ENCODE measurements around the gene ACTR2. TPM values are rescaled to one million over a fixed set of nuclear protein-coding genes. Genes with fewer than 3 reads are reported as not detected.
A peak's percentile ranks its signal among the peaks of the same experiment; 100 is the strongest.

The ACTR2 gene
- total and polyA plus RNA-seq, 2 experiments from 2014 or later = 75.6 to 89.4 TPM

DNA sequence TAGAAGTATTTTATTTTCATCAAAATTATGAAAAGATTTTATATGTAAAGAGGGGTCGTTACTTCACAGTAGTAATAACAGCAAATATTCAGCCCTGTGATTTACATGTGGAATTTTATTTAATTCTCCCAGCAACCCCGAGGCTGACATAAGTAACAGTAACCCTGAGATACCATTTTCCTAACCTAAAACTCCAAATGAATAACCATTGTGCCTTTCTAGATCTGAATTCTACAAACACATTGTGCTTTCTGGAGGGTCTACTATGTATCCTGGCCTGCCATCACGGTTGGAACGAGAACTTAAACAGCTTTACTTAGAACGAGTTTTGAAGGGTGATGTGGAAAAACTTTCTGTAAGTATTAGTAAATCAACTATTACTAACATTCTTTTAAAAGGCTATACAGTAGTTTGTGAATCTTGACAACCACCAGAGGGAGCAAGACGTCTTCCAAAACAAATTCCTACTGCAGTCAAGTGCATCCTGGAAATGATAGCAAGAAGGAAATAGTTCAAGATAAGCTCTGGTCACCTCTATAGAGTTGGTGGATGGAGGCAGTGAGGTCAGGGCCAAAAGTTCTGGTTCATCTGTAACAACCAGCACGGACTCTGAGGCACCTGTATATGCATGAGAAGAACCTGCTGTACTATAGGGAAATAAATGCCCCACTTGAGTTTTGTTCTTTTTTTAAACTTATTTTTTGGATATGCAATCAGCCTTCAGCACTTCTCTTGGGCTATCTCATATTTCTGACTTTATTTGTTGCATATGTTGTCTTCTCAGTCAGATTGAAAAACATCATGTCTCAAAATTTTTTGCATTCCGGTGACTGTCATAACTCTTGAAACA, 37.4 kb downstream of the ACTR2 start:
- H3K36me3 ChIP-seq (replicated peaks; ENCODE audit: insufficient read depth, low read depth) = no peaks in the 10 kb centered on the region

GRCh38 chr2:65265671-65266045, 38.0 kb downstream of the ACTR2 start:
- no peaks in the 10 kb centered on the region for H3K9me2 ChIP-seq (replicated peaks; ENCODE audit: insufficient read depth)
- no peaks in the 10 kb centered on the region for H3K9me3 ChIP-seq (ENCODE audit: low read depth)
- peaks cover 5% of the 10 kb centered on the region for H4K20me1 ChIP-seq (ENCODE audit: insufficient read depth, poor library complexity, severe bottlenecking)
- no peak overlapping the region for H3K4me2 ChIP-seq
- TF ChIP-seq EZH2 (IDR thresholded peaks at IDR 0.05; ENCODE audit: borderline replicate concordance) (no peak), EZH2phosphoT487 (IDR thresholded peaks at IDR 0.05; ENCODE audit: low read depth, severe bottlenecking, unreplicated experiment) (no peak)
- TF ChIP-seq, protein P1, sequence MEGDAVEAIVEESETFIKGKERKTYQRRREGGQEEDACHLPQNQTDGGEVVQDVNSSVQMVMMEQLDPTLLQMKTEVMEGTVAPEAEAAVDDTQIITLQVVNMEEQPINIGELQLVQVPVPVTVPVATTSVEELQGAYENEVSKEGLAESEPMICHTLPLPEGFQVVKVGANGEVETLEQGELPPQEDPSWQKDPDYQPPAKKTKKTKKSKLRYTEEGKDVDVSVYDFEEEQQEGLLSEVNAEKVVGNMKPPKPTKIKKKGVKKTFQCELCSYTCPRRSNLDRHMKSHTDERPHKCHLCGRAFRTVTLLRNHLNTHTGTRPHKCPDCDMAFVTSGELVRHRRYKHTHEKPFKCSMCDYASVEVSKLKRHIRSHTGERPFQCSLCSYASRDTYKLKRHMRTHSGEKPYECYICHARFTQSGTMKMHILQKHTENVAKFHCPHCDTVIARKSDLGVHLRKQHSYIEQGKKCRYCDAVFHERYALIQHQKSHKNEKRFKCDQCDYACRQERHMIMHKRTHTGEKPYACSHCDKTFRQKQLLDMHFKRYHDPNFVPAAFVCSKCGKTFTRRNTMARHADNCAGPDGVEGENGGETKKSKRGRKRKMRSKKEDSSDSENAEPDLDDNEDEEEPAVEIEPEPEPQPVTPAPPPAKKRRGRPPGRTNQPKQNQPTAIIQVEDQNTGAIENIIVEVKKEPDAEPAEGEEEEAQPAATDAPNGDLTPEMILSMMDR (IDR thresholded peaks at IDR 0.05; ENCODE audit: poor library complexity) = no peak
- H3K4me3 ChIP-seq = no peak overlapping the region
- H3K27ac ChIP-seq = no peak overlapping the region
- no peaks in the 10 kb centered on the region for H3K36me3 ChIP-seq (replicated peaks; ENCODE audit: insufficient read depth, low read depth)
- peaks cover 3% of the 10 kb centered on the region for H3K4me1 ChIP-seq (ENCODE audit: insufficient read depth)
- H3K27me3 ChIP-seq = no peaks in the 10 kb centered on the region
- no peak for DNase-seq (ENCODE audit: low spot score)
- peaks cover 8% of the 10 kb centered on the region for H3K79me2 ChIP-seq
- H2AFZ ChIP-seq = no peak overlapping the region

More for the DNA sequence above, 37.4 kb downstream of the ACTR2 start:
- Histone ChIP-seq H3K27ac (no peak overlapping the region), H2AFZ (no peak overlapping the region), H3K79me2 (peaks cover 10% of the 10 kb centered on the region), H3K9me2 (replicated peaks; ENCODE audit: insufficient read depth) (no peaks in the 10 kb centered on the region), H4K20me1 (ENCODE audit: insufficient read depth, poor library complexity, severe bottlenecking) (peaks cover 5% of the 10 kb centered on the region), H3K4me1 (ENCODE audit: insufficient read depth) (peaks cover 3% of the 10 kb centered on the region), H3K27me3 (no peaks in the 10 kb centered on the region), H3K4me3 (no peak overlapping the region), H3K9me3 (ENCODE audit: low read depth) (no peaks in the 10 kb centered on the region), H3K4me2 (no peak overlapping the region)
- 54% methylated on average over 8 of the region's 8 CpGs for WGBS (ENCODE audit: low lambda C conversion rate, missing lambda C conversion rate)
- no peak for TF ChIP-seq EZH2phosphoT487 (IDR thresholded peaks at IDR 0.05; ENCODE audit: low read depth, severe bottlenecking, unreplicated experiment)
- TF ChIP-seq, protein P1 (IDR thresholded peaks at IDR 0.05; ENCODE audit: poor library complexity) = peak; percentile 87
- no peak for TF ChIP-seq EZH2 (IDR thresholded peaks at IDR 0.05; ENCODE audit: borderline replicate concordance)
- DNase-seq (ENCODE audit: low spot score) = peak; percentile 83

DNA sequence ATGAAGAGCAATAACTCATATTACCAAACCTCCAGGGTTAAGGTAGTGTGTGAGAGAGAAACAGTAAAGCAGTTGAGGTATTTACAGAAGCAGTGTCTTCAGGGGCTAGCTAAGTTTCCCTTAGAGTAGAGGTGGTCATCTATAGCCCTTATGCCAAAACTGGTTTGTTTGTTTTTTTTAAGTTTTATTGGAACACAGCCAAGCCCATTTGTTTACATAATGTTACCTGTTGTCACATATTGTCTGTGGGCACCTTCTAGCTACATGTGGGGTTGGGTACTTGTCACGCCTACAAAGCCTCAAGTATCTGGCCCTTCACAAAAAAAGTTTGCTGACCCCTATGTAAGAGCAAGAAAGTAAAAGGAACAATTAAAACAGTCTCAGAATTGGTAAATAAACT, 39.4 kb downstream of the ACTR2 start:
- Histone ChIP-seq H3K4me1 (ENCODE audit: insufficient read depth) (peaks cover 3% of the 10 kb centered on the region), H3K9me2 (replicated peaks; ENCODE audit: insufficient read depth) (no peaks in the 10 kb centered on the region), H2AFZ (no peak overlapping the region), H3K27ac (peak overlapping the region; percentile 11), H4K20me1 (ENCODE audit: insufficient read depth, poor library complexity, severe bottlenecking) (peaks cover 5% of the 10 kb centered on the region), H3K4me3 (no peak overlapping the region), H3K4me2 (no peak overlapping the region), H3K36me3 (replicated peaks; ENCODE audit: insufficient read depth, low read depth) (no peaks in the 10 kb centered on the region), H3K9me3 (ENCODE audit: low read depth) (no peaks in the 10 kb centered on the region), H3K27me3 (no peaks in the 10 kb centered on the region), H3K79me2 (peaks cover 6% of the 10 kb centered on the region)
- DNase-seq (ENCODE audit: low spot score) = no peak
- TF ChIP-seq EZH2 (IDR thresholded peaks at IDR 0.05; ENCODE audit: borderline replicate concordance) = no peak
- TF ChIP-seq, protein P1 (IDR thresholded peaks at IDR 0.05; ENCODE audit: poor library complexity) = no peak
- 94% methylated on average over 1 of the region's 1 CpG for WGBS (ENCODE audit: low lambda C conversion rate, missing lambda C conversion rate)
